ENCODE measurements around the gene PUS3.

GRCh38 chr11:125869521-125869920 lies 33.5 kb downstream of the PUS3 start:
- TF ChIP-seq, protein P1, sequence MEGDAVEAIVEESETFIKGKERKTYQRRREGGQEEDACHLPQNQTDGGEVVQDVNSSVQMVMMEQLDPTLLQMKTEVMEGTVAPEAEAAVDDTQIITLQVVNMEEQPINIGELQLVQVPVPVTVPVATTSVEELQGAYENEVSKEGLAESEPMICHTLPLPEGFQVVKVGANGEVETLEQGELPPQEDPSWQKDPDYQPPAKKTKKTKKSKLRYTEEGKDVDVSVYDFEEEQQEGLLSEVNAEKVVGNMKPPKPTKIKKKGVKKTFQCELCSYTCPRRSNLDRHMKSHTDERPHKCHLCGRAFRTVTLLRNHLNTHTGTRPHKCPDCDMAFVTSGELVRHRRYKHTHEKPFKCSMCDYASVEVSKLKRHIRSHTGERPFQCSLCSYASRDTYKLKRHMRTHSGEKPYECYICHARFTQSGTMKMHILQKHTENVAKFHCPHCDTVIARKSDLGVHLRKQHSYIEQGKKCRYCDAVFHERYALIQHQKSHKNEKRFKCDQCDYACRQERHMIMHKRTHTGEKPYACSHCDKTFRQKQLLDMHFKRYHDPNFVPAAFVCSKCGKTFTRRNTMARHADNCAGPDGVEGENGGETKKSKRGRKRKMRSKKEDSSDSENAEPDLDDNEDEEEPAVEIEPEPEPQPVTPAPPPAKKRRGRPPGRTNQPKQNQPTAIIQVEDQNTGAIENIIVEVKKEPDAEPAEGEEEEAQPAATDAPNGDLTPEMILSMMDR (IDR thresholded peaks at IDR 0.05): no peak
- no peak for TF ChIP-seq POLR2AphosphoS5 (IDR thresholded peaks at IDR 0.05)
- TF ChIP-seq POLR2A (IDR thresholded peaks at IDR 0.05): no peak
- TF ChIP-seq EP300 (IDR thresholded peaks at IDR 0.05; ENCODE audit: low read depth): no peak

Measured in transverse colon (tissue), 4 donors.